Activated T-cell treated with anti-CD3 and anti-CD28 coated beads for 1 hour (primary cell): ENCODE measurements around the gene RCAN2.

Experiments used
- DNase-seq: peaks from one replicate; pipeline ENCODE4 v3.0.0-alpha.2; 2020; ENCODE audit warnings: low read depth

RCAN2 gene

DNA sequence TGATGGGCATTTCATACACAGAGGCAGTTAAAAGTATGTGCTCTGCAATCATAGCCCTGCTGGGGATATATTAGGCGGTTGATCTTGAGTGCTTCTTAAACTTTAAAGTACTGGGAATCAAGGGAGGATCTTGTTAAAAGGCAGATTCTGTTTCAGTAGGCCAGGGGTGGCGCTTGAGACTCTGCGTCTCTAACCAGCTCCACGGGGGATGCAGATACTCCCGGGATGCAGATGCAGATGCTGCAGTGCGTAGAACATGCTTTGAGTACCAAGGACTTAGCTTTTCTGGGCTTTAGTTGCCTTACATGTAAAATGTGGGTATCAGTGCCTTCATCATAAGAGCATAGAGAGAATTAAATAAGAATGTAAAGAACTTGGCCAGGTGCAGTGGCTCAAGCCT, 276.0 kb downstream of the RCAN2 start:
- no peak for DNase-seq

DNA sequence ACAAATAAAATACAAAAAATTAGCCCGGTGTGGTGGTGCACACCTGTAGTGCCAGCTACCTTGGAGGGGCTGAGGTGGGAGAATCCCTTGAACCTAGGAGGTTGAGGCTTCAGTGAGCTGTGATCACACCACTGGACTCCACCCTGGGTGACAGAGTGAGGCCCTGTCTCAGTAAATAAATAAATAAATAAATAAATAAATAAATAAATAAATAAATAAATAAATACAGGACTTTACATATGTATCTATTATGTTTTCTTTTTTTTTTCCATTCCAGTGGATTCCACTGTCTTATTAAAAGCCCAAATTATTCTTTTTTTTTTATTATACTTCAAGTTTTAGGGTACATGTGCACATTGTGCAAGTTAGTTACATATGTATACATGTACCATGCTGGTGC, 279.3 kb downstream of the RCAN2 start:
- DNase-seq: no peak

DNA sequence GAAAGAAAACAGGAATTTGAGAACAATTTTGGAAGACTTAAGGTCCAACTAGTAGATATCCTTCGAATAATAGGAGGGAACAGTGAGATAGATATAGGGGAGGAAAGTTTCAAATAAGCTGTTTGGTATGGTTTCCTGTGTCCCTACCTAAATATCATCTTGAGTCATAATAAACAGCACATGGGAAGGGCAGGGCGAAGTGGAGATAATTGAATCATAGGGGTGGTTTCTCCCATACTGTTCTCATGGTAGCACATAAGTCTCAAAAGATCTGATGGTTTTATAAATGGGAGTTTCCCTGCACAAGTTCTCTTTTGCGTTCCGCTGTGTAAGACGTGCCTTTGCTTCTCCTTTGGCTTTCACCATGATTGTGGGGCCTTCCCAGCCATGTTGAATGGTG, 281.0 kb downstream of the RCAN2 start:
- no peak for DNase-seq

DNA sequence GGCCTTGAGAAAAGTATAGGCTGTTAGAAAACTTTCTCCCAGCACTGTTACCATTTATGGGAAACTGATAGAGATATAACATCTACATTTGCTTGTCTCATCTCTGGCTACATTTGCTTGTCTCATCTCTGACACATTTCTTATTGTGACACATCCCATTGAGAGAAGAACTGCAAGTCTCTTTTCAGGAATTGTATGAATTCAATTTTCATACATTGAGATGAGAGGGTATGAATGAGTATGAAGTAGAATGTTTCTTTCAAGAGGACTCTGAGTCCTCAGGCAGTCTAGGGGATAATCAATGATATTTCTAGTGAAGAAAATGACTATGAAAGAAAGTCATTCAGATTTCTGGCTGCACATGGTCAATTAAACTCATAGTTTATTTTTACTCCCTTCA, 282.9 kb downstream of the RCAN2 start:
- DNase-seq: no peak

DNA sequence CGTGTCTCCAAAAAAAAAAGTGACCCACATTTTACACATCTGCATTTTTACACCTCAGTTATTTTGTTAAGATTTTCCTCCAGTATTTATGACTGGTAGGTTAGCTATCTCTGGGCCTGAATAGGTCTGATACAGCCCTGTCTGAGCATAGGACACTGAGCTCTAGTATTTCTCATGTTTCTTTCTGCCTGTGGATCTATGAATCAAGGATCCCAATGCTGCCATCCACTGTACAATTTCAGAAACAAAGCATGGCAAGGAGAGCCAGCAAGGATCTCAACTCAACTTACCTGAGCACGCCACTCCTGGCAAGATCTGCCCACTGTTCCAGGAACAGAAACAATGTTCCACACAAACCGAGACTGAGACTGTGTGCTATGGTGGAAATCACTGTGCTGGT, 284.1 kb downstream of the RCAN2 start:
- DNase-seq: no peak

DNA sequence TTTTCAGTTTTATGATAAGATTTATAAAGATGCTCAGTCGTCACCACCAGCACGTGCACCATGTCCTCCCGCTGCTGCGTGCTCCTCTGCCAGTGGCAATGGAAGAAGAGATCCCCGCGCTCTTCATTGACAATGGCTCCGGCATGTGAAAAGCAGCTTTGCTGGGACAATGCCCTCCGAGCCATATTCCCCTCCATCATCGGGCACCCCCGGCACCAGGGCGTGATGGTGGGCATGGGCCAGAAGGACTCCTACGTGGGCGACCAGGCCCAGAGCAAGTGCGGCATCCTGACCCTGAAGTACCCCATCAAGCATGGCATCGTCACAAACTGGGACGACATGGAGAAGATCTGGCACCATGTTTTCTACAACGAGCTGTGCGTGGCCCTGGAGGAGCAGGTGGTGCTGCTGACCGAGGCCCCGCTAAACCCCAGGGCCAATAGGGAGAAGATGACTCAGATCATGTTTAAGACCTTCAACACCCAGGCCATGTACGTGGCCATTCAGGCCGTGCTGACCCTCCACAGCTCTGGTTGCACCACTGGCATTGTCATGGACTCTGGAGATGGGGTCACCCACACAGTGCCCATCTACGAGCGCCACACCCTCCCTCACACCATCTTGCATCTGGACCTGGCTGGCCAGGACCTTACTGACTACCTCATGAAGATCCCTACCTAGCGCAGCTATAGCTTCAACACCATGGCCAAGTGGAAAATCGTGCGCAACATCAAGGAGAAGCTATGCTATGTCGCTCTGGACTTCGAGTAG, 286.2 kb downstream of the RCAN2 start:
- DNase-seq: no peak

DNA sequence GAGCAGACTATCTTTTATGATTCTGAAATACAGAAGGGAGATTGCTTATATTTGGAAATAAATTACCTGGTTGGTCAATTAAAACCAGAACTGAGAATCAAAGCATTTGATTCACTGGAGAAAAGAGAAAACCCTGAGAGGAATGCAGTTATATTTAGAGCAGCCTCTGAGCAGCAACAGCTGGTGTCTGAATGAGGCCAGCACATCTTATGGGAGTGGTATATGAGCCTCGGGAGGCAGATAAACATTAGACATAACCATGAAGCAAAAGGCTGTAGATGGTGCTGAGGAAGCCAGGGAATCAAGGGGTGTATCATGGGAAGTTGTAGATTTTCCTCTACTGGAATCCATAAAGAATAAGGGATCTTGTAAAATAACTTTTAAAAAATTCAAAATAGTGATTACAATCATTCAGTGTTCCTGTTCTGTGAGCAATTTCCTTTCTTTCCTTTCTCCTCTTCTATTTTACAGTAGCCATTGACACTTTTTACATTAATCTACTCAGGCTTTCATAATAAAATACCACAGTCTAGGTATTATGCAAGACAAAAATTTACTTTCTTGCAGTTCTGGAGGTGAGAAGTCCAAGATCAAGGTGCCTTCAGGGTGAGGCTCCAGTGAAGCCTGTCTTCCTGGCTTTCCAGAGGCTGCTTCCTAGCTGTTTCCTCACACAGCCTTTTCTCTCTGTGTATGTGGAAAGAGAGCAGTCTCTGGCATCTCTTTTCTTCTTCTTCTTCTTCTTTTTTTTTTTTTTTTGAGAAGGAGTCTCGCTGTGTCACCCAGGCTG, 287.7 kb downstream of the RCAN2 start:
- DNase-seq: no peak

- no peak for DNase-seq
Observed at GRCh38 chr6:46201702-46202101, 289.5 kb downstream of the RCAN2 start.

- no peak for DNase-seq
Observed at GRCh38 chr6:46199387-46199786, 291.9 kb downstream of the RCAN2 start.

- no peak for DNase-seq
Observed at GRCh38 chr6:46191961-46192360, 299.3 kb downstream of the RCAN2 start.

- no peak for DNase-seq
Observed at GRCh38 chr6:46190889-46191288, 300.4 kb downstream of the RCAN2 start.

- DNase-seq: no peak
Observed at GRCh38 chr6:46189726-46190125, 301.5 kb downstream of the RCAN2 start.

GRCh38 chr6:46186583-46186982, 304.7 kb downstream of the RCAN2 start:
- no peak for DNase-seq

- DNase-seq: no peak
Observed at GRCh38 chr6:46184114-46184513, 307.1 kb downstream of the RCAN2 start.

DNA sequence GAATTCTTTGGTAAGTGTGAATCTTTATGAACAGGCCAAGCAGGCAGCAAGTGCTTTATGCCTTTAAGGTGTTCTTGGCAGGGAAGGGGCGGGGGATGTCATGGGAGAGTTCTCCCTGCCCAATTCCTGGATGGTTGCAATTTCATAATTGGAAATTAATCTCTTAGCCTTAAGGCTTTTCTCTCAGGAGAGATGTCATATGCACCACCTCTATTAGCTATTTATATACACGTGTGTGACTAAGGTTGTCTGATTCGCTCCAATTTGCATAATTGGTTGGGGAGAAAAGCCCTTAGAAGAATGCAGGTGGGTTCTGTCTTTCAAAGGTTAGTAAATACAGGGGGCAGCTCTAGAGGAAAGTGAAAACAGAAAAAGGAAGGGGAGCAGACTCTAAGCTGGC, 315.3 kb downstream of the RCAN2 start:
- no peak for DNase-seq

DNA sequence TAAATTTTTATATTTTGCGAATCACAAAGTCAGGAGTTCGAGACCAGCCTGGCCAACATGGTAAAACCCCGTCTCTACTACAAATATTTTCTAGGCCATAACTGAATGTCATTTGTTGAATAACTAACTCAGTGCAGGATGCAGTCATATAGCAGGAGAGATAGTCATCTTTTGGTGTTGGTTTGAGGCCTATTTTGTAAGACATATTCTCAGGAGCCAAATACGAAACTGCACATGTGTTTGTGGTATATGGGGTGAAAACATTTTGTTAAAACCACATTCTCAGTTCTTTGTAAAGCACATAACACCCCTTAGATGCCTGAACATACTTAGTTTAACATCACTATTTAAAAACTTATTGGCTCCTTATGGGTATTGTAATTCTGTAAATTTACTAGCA, 315.8 kb downstream of the RCAN2 start:
- no peak for DNase-seq

DNA sequence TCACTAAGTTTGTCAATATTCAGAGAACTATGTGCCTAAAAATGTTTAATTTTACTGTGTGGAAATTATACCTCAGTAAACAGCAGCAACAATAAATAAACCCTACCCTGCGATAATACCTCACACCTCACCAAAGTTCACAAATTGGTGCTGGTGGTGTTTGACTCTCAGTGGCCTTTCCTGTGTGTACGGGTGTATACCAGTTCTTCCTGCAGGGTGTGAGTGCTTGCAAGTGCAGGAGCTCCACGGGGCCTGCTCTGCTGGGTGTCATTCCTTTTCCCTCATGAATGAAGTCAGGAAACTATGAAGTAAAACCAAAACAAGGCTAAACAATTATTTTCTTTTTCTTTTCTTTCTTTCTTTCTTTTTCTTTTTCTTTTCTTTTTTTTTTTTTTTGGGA, 316.3 kb downstream of the RCAN2 start:
- DNase-seq: no peak

- no peak for DNase-seq
Observed at GRCh38 chr6:46172176-46172575, 319.1 kb downstream of the RCAN2 start.
